GM12865 (cell line): Measurements from ENCODE around the gene CDK11B.
"Not testable (repeated sequence)": the region's sequence is repeated elsewhere in the genome, so short reads cannot be mapped to it uniquely, and the experiment has no call there.

Experiments
- DNase-seq: peaks from one replicate; pipeline ENCODE4 v3.0.0; 2010; ENCODE audit warnings: low read depth
- H3K4me3 ChIP-seq: 2 replicates; pipeline ENCODE4 v1.5.1; 2011; ENCODE audit warnings: mild to moderate bottlenecking, low read depth, low read length, control low read depth
- TF ChIP-seq, protein P1 (sequence below): IDR thresholded peaks from 2 replicates; pipeline ENCODE4 v1.5.1; 2011; ENCODE audit warnings: low read length, control low read depth, low read depth, inconsistent platforms; ENCODE audit not compliant: insufficient read depth; ENCODE audit errors: missing control alignments

Gene CDK11B

DNA sequence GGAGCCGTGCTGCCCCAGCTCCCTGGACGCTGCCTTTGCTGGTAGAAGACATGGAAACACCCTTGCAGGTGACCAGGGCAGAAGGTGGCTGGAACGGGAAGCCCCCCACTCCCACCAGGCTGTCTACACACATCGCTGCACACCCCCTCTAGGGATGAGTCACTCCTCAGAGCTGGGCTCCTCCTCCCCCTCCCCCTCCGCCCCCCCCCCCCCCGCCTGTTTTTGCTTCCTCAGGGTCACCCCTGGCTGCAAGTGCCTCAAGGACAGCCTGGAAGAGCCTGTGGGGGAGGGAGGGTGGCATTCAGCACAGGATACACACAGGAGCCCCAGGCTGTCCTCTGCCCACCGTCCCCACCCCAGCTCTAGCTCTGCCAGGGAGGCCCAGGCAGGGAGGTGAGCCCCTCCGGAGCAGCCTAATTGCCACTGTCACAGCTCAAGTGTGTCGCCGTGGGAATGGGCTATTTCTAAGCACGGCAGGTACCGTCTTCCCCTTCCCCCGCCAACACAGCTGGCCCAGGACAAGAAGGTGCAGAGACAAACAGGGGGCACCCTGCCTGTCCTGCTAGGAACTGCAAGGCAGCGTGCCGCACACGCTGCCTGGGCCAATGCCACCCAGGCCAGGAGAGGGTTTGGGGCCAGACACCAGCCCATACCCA, 61.4 kb downstream of the CDK11B start:
- TF ChIP-seq, protein P1, sequence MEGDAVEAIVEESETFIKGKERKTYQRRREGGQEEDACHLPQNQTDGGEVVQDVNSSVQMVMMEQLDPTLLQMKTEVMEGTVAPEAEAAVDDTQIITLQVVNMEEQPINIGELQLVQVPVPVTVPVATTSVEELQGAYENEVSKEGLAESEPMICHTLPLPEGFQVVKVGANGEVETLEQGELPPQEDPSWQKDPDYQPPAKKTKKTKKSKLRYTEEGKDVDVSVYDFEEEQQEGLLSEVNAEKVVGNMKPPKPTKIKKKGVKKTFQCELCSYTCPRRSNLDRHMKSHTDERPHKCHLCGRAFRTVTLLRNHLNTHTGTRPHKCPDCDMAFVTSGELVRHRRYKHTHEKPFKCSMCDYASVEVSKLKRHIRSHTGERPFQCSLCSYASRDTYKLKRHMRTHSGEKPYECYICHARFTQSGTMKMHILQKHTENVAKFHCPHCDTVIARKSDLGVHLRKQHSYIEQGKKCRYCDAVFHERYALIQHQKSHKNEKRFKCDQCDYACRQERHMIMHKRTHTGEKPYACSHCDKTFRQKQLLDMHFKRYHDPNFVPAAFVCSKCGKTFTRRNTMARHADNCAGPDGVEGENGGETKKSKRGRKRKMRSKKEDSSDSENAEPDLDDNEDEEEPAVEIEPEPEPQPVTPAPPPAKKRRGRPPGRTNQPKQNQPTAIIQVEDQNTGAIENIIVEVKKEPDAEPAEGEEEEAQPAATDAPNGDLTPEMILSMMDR: peak; percentile 53
- no peak overlapping the region for H3K4me3 ChIP-seq
- DNase-seq: peak; percentile 61

DNA sequence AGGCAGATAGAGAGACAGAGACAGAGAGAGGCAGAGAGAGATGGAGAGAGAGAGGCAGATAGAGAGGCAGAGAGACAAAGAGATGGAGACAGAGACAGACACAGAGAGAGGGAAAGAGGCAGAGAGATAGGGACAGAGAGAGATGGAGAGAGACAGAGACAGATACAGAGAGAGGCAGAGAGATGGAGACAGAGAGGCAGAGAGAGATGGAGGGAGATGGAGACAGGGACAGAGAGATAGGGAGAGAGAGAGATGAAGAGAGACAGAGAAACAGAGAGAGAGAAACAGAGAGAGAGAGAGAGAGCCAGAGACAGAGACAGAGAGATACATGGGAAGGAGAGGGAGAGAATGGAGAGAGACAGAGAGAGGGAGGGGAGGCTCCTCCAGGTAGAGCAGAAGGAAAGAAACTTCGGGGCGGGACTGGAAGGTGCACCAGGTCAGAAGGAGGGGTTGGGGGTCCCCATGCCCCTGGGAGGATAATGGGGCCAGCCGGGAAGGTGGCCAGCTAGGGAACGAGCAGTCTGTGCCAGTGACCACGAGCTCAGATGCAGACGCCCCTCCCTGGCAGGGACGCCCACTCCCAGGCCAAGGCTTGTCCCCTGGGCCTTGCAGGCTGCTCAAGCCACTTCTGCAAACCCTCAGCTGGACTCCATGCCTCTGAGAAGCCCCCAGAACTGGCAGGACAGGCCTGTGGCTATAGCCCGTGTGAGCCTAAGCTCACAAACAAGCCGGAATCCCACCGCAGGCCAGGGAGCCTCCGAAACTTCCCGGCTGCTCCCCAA, 62.1 kb downstream of the CDK11B start:
- TF ChIP-seq, protein P1: no peak
- H3K4me3 ChIP-seq: no peak overlapping the region
- no peak for DNase-seq

DNA sequence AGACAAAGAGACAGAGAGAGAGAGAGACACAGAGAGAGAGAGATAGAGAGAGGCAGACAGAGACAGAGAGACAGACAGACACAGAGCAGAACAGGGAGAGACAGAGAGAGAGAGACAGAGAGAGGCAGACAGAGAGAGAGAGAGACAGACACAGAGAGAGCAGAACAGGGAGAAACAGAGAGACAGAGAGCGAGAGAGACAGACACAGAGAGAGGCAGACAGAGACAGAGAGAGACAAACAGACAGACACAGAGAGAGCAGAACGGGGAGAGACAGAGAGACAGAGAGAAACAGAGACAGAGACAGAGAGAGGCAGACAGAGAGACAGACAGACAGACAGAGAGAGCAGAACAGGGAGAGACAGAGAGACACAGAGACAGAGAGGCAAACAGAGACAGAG, 63.5 kb downstream of the CDK11B start:
- not testable (repeated sequence) for DNase-seq, H3K4me3 ChIP-seq

DNA sequence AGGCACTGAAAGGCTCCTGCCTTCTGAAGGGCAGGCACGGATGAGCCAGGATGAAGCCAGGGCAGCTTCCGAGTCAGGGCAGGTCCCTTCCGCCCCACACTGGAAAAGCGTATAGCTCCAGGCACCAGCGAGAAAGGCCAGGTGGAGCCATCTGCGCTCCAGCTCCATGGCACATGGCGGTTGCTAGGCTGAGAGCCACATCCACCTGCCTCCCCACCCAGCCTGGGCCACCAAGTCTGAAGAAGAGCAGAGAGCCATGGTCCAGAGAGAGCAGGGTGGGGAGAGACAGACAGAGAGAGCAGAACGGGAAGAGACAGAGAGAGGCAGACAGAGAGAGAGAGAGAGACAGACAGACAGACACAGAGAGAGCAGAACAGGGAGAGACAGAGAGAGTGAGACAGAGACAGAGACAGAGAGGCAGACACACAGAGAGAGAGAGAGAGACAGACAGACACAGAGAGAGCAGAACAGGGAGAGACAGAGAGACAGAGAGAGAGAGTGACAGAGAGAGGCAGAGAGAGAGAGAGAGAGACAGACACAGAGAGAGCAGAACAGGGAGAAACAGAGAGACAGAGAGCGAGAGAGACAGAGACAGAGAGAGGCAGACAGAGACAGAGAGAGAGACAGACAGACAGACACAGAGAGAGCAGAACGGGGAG, 64.1 kb downstream of the CDK11B start:
- no peak overlapping the region for H3K4me3 ChIP-seq
- no peak for DNase-seq
- TF ChIP-seq, protein P1: no peak

DNA sequence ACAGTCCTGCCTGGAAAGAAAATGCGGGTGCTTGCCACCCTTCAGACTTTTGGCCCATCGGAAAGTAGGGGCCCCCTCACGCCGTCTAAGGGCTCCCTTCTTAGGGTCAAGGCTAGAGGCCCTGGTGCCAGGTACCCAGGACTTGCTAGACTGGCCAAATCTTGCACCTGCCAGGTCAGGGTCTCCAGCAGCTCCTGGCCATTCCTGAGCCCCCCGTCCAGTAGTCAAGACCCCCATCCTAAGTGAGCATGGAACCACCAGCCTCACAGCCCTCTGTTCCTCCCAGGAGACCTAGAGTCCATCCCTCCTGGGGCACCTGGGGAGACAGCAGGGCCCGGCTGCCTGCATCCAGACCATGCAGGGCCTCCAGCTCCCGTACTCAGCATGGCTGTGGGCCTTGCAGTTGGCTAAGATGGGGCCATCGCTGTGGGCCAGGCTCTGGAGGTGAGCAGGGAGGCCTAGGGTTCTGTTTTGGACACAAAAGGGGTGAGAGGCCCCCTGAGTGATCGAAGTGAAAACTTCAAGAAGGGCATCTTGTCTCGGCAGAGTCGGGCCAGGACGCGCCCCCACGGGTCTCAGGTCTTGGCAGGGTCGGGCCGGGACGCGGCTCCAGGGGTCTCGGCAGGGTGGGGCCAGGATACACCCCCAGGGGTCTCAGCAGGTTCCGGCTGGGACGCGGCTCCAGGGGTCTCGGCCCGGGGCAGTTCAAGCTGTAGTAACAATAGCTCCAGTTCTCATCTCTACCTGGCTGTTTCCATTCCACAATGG, 64.8 kb downstream of the CDK11B start:
- H3K4me3 ChIP-seq: no peak overlapping the region
- TF ChIP-seq, protein P1: no peak
- no peak for DNase-seq

DNA sequence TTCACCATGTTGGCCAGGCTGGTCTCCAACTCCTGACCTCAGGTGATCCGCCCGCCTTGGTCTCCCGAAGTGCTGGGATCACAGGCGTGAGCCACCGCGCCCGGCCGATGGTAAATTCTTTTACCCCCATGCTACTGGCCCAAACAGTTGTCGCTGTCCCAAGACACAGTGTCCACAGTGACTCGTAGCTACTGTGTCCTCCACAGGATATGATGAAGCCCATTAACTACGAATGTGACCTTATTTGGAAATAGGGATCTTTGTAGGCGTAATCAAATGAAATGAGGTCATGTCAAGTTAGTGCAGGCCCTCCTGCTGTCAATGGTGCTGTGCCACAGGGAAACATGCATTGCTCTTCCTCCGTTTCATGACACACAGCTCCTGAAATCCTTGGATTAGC, 67.4 kb downstream of the CDK11B start:
- TF ChIP-seq, protein P1: no peak
- no peak overlapping the region for H3K4me3 ChIP-seq
- DNase-seq: no peak
